Epithelial cell of esophagus (primary cell): ENCODE measurements around the gene GYS2.

Experiments used
- DNase-seq: peaks from one replicate; pipeline ENCODE4 v3.0.0; 2010; ENCODE audit warnings: low read depth
- H3K4me3 ChIP-seq: 2 replicates; pipeline ENCODE4 v1.5.1; 2011; ENCODE audit warnings: mild to moderate bottlenecking, low read length, control low read depth
- CTCF ChIP-seq: IDR thresholded peaks from 2 replicates; pipeline ENCODE4 v1.5.1; 2011; ENCODE audit warnings: low read depth, mild to moderate bottlenecking, low read length, control low read depth, inconsistent platforms; ENCODE audit not compliant: insufficient read depth; ENCODE audit errors: missing control alignments

Gene GYS2

GRCh38 chr12:21627924-21628323 lies 23.3 kb upstream of the GYS2 start:
- no peak for TF ChIP-seq CTCF
- no peak overlapping the region for H3K4me3 ChIP-seq
- no peak for DNase-seq

GRCh38 chr12:21618566-21618965 lies 13.9 kb upstream of the GYS2 start:
- no peak for DNase-seq
- no peak overlapping the region for H3K4me3 ChIP-seq
- TF ChIP-seq CTCF: no peak

DNA sequence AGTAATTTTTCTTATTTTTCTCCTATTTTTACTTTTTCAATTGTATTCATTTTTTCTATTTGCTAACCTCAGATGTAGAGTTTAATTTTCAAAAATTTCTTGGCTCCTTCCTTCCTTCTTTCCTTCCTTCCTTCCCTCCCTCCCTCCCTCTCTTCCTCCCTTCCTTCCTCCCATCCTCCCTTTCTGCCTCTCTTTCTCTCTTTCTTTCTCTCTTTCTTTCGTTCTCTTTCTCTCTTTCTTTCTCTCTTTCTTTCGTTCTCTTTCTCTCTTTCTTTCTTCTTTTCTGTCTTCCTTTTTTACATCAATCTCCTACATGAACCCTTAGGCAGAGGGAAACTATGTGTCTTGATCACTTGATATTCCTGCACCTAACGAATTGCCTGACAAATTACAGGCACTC lies 12.4 kb upstream of the GYS2 start:
- DNase-seq: no peak
- no peak for TF ChIP-seq CTCF
- no peak overlapping the region for H3K4me3 ChIP-seq

- DNase-seq: peak; percentile 10
These were observed 10.8 kb upstream of the GYS2 start for GRCh38 chr12:21615431-21615830.

GRCh38 chr12:21614506-21614905 lies 9.9 kb upstream of the GYS2 start:
- TF ChIP-seq CTCF: no peak
- DNase-seq: no peak
- no peak overlapping the region for H3K4me3 ChIP-seq

More at GRCh38 chr12:21615431-21615830, 10.8 kb upstream of the GYS2 start:
- no peak for TF ChIP-seq CTCF
- no peak overlapping the region for H3K4me3 ChIP-seq

- TF ChIP-seq CTCF: peak; percentile 57
- H3K4me3 ChIP-seq: no peak overlapping the region
- DNase-seq: peak; percentile 19
These were observed 9.3 kb upstream of the GYS2 start for GRCh38 chr12:21613931-21614330.

DNA sequence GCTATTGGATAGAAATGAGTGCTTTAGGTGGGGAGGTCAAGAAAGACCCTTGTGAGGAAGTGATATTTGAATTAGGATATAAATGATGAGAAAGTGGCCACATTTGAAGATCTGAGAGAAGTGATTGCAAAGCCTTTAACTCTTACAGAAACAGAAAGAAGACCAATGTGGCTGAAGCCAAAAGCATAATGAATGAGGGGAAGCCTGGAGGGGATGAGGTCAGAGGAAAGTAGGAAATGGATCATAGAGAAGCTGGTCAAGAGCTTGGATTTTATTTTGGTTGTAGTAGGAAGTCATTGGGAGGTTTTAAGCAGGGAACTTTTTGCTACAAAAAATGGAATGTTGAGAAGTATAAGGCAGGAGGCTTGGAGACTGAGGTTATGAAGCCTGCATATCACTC lies 3.5 kb upstream of the GYS2 start:
- no peak for DNase-seq
- no peak for TF ChIP-seq CTCF
- no peak overlapping the region for H3K4me3 ChIP-seq
